NCI-H2081 (cell line): Measurements from ENCODE around the gene BCL3.

Source experiments
- DNase-seq, 2 experiments: peaks; one replicate each; lab custom pipeline; 2025; lab: John Stamatoyannopoulos, UW

BCL3 gene

GRCh38 chr19:44794610-44795009 lies 46.1 kb downstream of the BCL3 start:
- DNase-seq = no peak

DNA sequence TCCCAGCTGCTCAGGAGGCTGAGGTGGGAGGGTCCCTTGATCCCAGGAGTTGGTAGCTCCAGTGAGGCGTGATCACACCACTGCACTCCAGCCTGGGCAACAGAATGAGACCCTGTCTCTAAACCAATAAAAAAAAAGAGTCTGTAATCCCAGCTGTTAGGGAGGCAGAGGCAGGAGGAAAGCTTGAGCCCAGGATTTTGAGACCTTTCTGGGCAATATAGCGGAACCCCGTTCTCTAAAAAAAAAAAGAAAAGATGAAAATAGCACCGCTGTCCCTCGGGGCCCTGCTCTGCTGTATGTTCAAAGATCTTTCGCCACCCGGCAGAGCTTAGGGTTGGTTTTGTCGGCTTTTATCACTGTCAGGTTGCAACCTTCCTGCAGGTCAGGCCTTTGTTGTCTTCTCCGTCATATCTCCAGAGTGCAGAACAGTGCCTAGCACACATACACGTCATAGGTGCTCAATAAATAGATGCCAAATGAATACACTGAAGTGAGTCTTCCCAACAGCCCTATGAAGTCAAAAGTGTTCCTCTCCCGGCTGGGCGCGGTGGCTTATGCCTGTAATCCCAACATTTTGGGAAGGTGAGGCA lies 47.0 kb downstream of the BCL3 start:
- no peak for DNase-seq

DNA sequence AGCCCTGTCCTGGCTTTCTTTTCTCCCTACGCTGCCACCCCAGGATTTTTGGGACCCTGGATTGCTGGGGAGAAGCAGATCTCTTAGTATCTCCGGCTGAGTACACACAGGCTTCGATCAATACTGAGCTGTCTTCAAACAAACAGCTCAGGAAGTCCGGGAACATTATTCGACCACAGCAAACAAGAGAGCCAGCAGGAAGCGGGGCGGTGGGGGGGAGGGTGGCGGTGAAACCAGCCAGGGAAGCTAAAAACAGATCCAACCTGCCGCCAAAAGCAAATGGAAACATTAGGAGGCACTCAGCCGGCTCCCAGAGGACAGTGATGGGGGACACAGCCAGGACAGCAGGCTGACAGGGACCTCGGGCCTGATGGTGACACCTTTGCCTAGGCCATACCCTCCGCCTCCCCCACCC lies 48.2 kb downstream of the BCL3 start:
- DNase-seq = peak; percentile 82 to 92

- no peak for DNase-seq
These were observed 51.3 kb downstream of the BCL3 start for GRCh38 chr19:44799627-44800346.

GRCh38 chr19:44800461-44800860 lies 52.0 kb downstream of the BCL3 start:
- DNase-seq = peak; percentile 64 to 67

DNA sequence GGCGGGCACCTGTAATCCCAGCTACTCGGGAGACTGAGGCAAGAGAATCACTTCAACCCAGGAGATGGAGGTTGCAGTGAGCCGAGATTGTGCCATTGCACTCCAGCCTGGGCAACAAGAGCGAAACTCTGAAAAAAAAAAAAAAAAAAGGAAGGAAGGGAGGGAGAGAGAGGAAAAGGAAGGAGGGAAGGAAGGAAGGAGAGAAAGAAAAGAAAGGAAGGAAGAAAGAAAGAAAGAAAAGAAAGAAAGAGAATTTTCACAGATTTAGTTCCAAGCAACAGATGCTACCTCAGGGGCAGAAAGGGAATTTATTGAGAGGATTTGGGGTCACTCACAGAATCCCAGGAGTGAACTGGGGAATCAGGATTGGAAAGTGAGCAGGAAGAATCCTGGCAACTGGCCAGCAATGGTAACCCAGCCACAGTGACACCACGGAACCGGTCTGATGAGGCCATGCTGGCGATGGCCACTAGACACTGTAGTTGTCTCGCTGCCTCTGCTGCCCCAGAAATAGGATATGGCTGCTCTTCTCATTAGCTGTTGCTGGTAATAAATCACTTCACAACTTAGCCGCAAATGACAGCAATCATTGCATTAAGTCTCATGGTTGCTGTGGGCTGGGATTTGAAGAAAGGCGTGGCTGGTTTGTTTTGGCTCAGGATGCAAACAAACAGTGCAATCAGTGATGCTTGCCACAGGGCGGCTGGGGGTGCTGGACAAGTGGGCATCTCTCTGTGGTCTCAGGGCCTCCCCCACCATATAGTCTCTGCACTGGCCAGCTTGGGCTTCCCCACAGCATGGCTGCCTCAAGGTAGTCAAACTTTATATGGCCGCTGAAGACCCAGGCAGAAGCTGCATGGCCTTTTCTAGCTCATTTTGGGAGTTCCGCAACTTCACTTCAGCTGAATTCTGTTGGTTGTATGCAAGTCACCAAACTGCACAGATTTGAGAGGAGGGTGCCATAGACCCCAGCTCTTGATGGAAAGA lies 55.2 kb downstream of the BCL3 start:
- DNase-seq = peak in 1 of 2 experiments; percentile 10

GRCh38 chr19:44806291-44806690 lies 57.8 kb downstream of the BCL3 start:
- no peak for DNase-seq

- peak; percentile 53 to 81 for DNase-seq
These were observed 58.7 kb downstream of the BCL3 start for GRCh38 chr19:44807162-44807561.

- peak in 1 of 2 experiments; percentile 5 for DNase-seq
These were observed 59.3 kb downstream of the BCL3 start for GRCh38 chr19:44807652-44808462.

GRCh38 chr19:44808463-44809371 lies 60.2 kb downstream of the BCL3 start, which contains the start of gene BCAM:
Gene BCAM (plus strand): TSS chr19:44809103. CDS start chr19:44809125, 22 bp downstream.
- peak; percentile 34 to 52 for DNase-seq
